Fibroblast of the aortic adventitia (primary cell): ENCODE data around the gene ANKRD11. TPM values are rescaled to one million over a fixed set of nuclear protein-coding genes. Genes with fewer than 3 reads are reported as not detected.
"Not testable (repeated sequence)": the region's sequence is repeated elsewhere in the genome, so short reads cannot be mapped to it uniquely, and the experiment has no call there.

ENCODE experiments used
- DNase-seq: peaks from one replicate; pipeline ENCODE4 v3.0.0-alpha.2; 2010; ENCODE audit warnings: low read depth
- H3K4me3 ChIP-seq: 2 replicates; pipeline ENCODE4 v1.5.1; 2011; ENCODE audit warnings: low read depth, mild to moderate bottlenecking, control low read depth, low read length, moderate library complexity
- CTCF ChIP-seq: IDR thresholded peaks from 2 replicates; pipeline ENCODE4 v1.5.1; 2011; ENCODE audit warnings: mild to moderate bottlenecking, low read length, control low read depth, inconsistent platforms; ENCODE audit not compliant: insufficient read depth
- total RNA-seq: library from RNA; depleted of rRNA; stranded (reverse); fragments of >200 nt; gene quantifications from 2 replicates; pipeline ENCODE4 v1.2.3, GENCODE V29; 2012; ENCODE audit warnings: low replicate concordance

The ANKRD11 gene
- total RNA-seq, 1 donor, result 78.9 TPM

GRCh38 chr16:89246383-89246902, 243.9 kb downstream of the ANKRD11 start:
- no peak for DNase-seq
- no peak for TF ChIP-seq CTCF
- H3K4me3 ChIP-seq, result peak overlapping the region; percentile 62

GRCh38 chr16:89244754-89245153, 245.6 kb downstream of the ANKRD11 start:
- no peak for TF ChIP-seq CTCF
- no peak overlapping the region for H3K4me3 ChIP-seq
- no peak for DNase-seq

- not testable (repeated sequence) for H3K4me3 ChIP-seq, DNase-seq
Measured at GRCh38 chr16:89244264-89244663, 246.1 kb downstream of the ANKRD11 start.

GRCh38 chr16:89243664-89244063, 246.7 kb downstream of the ANKRD11 start:
- TF ChIP-seq CTCF, result no peak
- no peak for DNase-seq
- no peak overlapping the region for H3K4me3 ChIP-seq

- no peak for DNase-seq
- H3K4me3 ChIP-seq, result no peak overlapping the region
- no peak for TF ChIP-seq CTCF
Measured at GRCh38 chr16:89242795-89243200, 247.6 kb downstream of the ANKRD11 start.

- peak; percentile 88 for DNase-seq
- no peak for TF ChIP-seq CTCF
- peak overlapping the region; percentile 88 for H3K4me3 ChIP-seq
Measured at GRCh38 chr16:89241187-89242007, 249.0 kb downstream of the ANKRD11 start.

- TF ChIP-seq CTCF, result no peak
- DNase-seq, result no peak
- H3K4me3 ChIP-seq, result no peak overlapping the region
Measured at GRCh38 chr16:89237733-89238132, 252.6 kb downstream of the ANKRD11 start.
